Keratinocyte (primary cell): ENCODE results near the gene KLC4. TPM values are rescaled to one million over a fixed set of nuclear protein-coding genes. Genes with fewer than 3 reads are reported as not detected.

Experiments
- DNase-seq: peaks from one replicate; pipeline ENCODE4 v3.0.0-alpha.2; 2011; ENCODE audit warnings: low read depth, missing footprints, low spot score
- FAIRE-seq: peaks from 2 replicates; lab custom pipeline; 2011; peaks lifted over from hg19 to GRCh38; lab: Jason Lieb, UNC
- H2AFZ ChIP-seq: 2 replicates; pipeline ENCODE4 v1.6.0; 2012; ENCODE audit warnings: low read length, control low read depth, inconsistent platforms; ENCODE audit not compliant: control insufficient read depth
- H3K27ac ChIP-seq: 2 replicates; pipeline ENCODE4 v1.5.1; 2011; ENCODE audit warnings: low read length; ENCODE audit not compliant: control insufficient read depth, insufficient read depth
- H3K27me3 ChIP-seq: 3 replicates; pipeline ENCODE4 v1.6.0; 2011; ENCODE audit warnings: low read length; ENCODE audit not compliant: control insufficient read depth, insufficient read depth; ENCODE audit errors: extremely low read depth
- H3K36me3 ChIP-seq, 2 experiments: 2 replicates in 1 of 2; 3 replicates in 1 of 2; pipeline ENCODE4 v1.5.1; 2011; ENCODE audit warnings: low read length in 2 of 2, mild to moderate bottlenecking in 1 of 2; ENCODE audit not compliant: control insufficient read depth in 2 of 2, insufficient read depth in 2 of 2; ENCODE audit errors: extremely low read depth in 1 of 2
- H3K4me1 ChIP-seq: 3 replicates; pipeline ENCODE4 v1.5.1; 2011; ENCODE audit warnings: low read length; ENCODE audit not compliant: control insufficient read depth, insufficient read depth; ENCODE audit errors: extremely low read depth
- H3K4me2 ChIP-seq: 3 replicates; pipeline ENCODE4 v1.6.0; 2011; ENCODE audit warnings: low read depth, low read length; ENCODE audit not compliant: control insufficient read depth, insufficient read depth; ENCODE audit errors: extremely low read depth
- H3K4me3 ChIP-seq, 3 experiments: fragments of 200-600 bp in 1 of 3; sonication (generic) in 1 of 3; 2 replicates in 2 of 3; 3 replicates in 1 of 3; pipeline ENCODE4 v1.5.1; 2011 to 2016; ENCODE audit warnings: low read length in 3 of 3, mild to moderate bottlenecking in 3 of 3, control low read depth in 2 of 3, inconsistent platforms in 1 of 3, low read depth in 1 of 3, mixed read lengths in 1 of 3, mixed run types in 1 of 3, moderate library complexity in 1 of 3; ENCODE audit not compliant: control insufficient read depth in 2 of 3, insufficient read depth in 2 of 3; ENCODE audit errors: extremely low read depth in 1 of 3
- H3K79me2 ChIP-seq: 2 replicates; pipeline ENCODE4 v1.6.0; 2012; ENCODE audit warnings: low read length; ENCODE audit not compliant: control insufficient read depth, insufficient read depth
- H3K9ac ChIP-seq: 3 replicates; pipeline ENCODE4 v1.6.0; 2011; ENCODE audit warnings: low read length; ENCODE audit not compliant: control insufficient read depth, insufficient read depth; ENCODE audit errors: extremely low read depth
- H3K9me1 ChIP-seq: 3 replicates; pipeline ENCODE4 v1.6.0; 2011; ENCODE audit warnings: low read length; ENCODE audit not compliant: control insufficient read depth, insufficient read depth; ENCODE audit errors: extremely low read depth
- H3K9me3 ChIP-seq: 2 replicates; pipeline ENCODE4 v1.5.1; 2012; ENCODE audit warnings: low read depth, low read length; ENCODE audit not compliant: control insufficient read depth
- H4K20me1 ChIP-seq: 3 replicates; pipeline ENCODE4 v1.6.0; 2011; ENCODE audit warnings: low read length; ENCODE audit not compliant: control insufficient read depth, insufficient read depth; ENCODE audit errors: extremely low read depth
- CTCF ChIP-seq, 3 experiments: IDR thresholded peaks in 1 of 3; conservative IDR thresholded peaks in 1 of 3; optimal IDR thresholded peaks in 1 of 3; 2 replicates in 2 of 3; 3 replicates in 1 of 3; pipeline versions ENCODE3 to v1.5.1; 2011; ENCODE audit warnings: low read length in 3 of 3, mild to moderate bottlenecking in 3 of 3, moderate library complexity in 2 of 3, control low read depth in 1 of 3, inconsistent platforms in 1 of 3; ENCODE audit not compliant: insufficient read depth in 2 of 3; ENCODE audit errors: extremely low read depth in 1 of 3
- EZH2 ChIP-seq: IDR thresholded peaks from one replicate; pipeline ENCODE4 v1.6.1; 2012; ENCODE audit warnings: inconsistent platforms, mild to moderate bottlenecking, low read length, moderate library complexity
- dilution Hi-C: fragments of 300-500 bp; cut with MboI; formaldehyde crosslinking; loops from one replicate; pipeline ENCODE4 v1.7.0; 2020; ENCODE audit warnings: low sequenced_read_pairs; ENCODE audit not compliant: extremely low pct_ligation_motif_present
- polyA plus RNA-seq, 5 experiments: library from polyadenylated mRNA; depleted of rRNA in 3 of 5; stranded (reverse) in 3 of 5; stranded (forward) in 1 of 5; unstranded in 1 of 5; fragments of >200 nt; gene quantifications; 1 replicate in 1 of 5; 2 replicates in 3 of 5; 3 replicates in 1 of 5; pipeline versions ENCODE4 v1.2.1 to v1.2.3, GENCODE V29; 2011 to 2012; ENCODE audit warnings: missing spikeins in 2 of 5, low read depth in 1 of 5, low replicate concordance in 1 of 5

The KLC4 gene
- polyA plus RNA-seq, 1 donor (not counting 4 experiments of a cell fraction or from before 2014, with no cell fraction given): 8.8 TPM

GRCh38 chr6:43101497-43101896 is 42.1 kb downstream of the KLC4 start:
- DNase-seq: no peak
- H3K4me1 ChIP-seq: peaks cover 31% of the 10 kb centered on the region
- peaks cover 0 to 3% of the 10 kb centered on the region in 2 experiments for H3K36me3 ChIP-seq
- H2AFZ ChIP-seq: no peak overlapping the region
- FAIRE-seq: no peak
- no peaks in the 10 kb centered on the region for H4K20me1 ChIP-seq
- H3K79me2 ChIP-seq: peaks cover 66% of the 10 kb centered on the region
- dilution Hi-C loops: no loop called here
- no peaks in the 10 kb centered on the region for H3K9me3 ChIP-seq
- no peak overlapping the region for H3K27ac ChIP-seq
- H3K9me1 ChIP-seq: no peaks in the 10 kb centered on the region
- TF ChIP-seq CTCF (optimal IDR thresholded peaks at IDR 0.05 in 1 of 3, IDR thresholded peaks at IDR 0.05 in 1 of 3, conservative IDR thresholded peaks at IDR 0.05 in 1 of 3; ENCODE audit: extremely low read depth in 1 of 3, insufficient read depth in 2 of 3, low read length in 3 of 3) (no peak), EZH2 (no peak)
- H3K4me3 ChIP-seq: no peak overlapping the region
- H3K27me3 ChIP-seq: no peaks in the 10 kb centered on the region
- H3K9ac ChIP-seq: no peak overlapping the region
- H3K4me2 ChIP-seq: no peak overlapping the region

GRCh38 chr6:43103253-43103876 is 43.9 kb downstream of the KLC4 start:
- DNase-seq (no peak), FAIRE-seq (peak; percentile 79)
- Histone ChIP-seq H3K9ac (peak overlapping the region; percentile 0), H3K27me3 (no peaks in the 10 kb centered on the region), H2AFZ (no peak overlapping the region), H3K9me1 (no peaks in the 10 kb centered on the region), H3K79me2 (peaks cover 67% of the 10 kb centered on the region), H3K4me2 (peak overlapping the region; percentile 63), H3K9me3 (no peaks in the 10 kb centered on the region), H3K36me3 (peaks cover 0 to 3% of the 10 kb centered on the region in 2 experiments), H3K4me3 (no peak overlapping the region), H4K20me1 (no peaks in the 10 kb centered on the region), H3K27ac (peak overlapping the region; percentile 10), H3K4me1 (peaks cover 14% of the 10 kb centered on the region)
- no peak for TF ChIP-seq EZH2
- no peak for TF ChIP-seq CTCF (optimal IDR thresholded peaks at IDR 0.05 in 1 of 3, IDR thresholded peaks at IDR 0.05 in 1 of 3, conservative IDR thresholded peaks at IDR 0.05 in 1 of 3; ENCODE audit: extremely low read depth in 1 of 3, insufficient read depth in 2 of 3, low read length in 3 of 3)
- dilution Hi-C loops: no loop called here
